ENCODE measurements around the gene ACTL10. TPM values are rescaled to one million over a fixed set of nuclear protein-coding genes. Genes with fewer than 3 reads are reported as not detected.
"Not testable (repeated sequence)": the region's sequence is repeated elsewhere in the genome, so short reads cannot be mapped to it uniquely, and the experiment has no call there.

ACTL10 gene
- total RNA-seq, 1 donor from 2014 or later: not detected

DNA sequence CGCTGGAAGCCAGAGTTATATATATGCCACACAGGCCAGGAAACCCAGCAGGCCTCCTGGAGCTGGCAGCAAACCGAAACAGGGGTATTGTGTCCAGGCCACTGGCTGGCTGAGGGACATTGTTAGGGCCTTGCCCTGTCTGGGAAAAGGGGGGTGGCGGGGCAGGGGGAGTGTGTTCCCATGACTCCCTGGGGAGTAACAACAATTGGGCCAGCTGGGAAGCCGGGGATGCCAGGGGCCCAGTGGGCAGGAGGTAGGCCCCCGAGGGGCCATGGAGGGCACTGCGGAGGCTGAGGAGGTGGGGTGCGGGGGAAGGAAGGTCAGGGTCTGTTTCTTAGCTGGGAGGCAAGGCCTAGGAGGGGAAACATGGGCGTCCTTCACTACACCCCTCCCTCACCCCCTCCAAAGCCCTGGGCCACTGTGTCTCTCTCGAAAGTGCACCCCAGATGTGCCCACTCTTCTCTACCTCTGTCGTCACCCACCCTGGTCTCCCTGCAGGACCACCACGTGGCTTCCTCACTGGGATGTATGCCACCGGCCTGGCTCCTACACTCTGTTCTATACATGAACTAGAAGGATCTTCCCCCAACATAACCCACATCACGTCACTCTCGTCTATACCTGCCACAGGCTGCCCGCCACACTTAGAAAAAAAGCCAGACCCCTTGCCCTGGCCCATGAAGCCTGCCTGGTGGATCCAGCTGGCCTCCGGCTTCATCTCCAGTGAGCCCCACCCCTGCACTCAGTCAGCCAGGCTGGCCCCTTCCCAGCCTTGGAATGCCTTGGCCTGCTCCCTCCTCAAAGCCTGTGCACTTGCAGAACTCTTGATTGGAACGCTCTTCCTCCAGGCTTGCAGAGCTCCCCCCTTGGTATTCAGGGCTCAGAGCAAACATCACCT lies 27.2 kb downstream of the ACTL10 start:
- DNase-seq (ENCODE audit: low read depth): peak; percentile 13

DNA sequence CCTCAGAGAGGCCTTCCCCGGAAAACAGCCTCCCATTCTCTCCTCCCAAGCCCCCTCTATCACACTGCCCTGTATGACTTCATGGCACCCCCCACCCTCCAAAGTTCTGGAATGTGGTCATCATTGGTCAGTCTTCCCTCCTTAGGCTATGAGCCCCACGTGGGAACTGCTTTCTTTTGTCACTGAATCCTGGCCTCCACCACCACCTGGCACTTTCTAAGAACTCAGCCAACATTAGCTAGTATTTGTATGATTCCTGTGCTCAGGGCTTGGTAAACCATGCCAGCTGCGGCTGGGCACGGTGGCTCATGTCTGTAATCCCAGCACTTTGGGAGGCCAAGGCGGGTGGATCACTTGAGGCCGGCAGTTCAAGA lies 27.9 kb downstream of the ACTL10 start:
- peak; percentile 54 for DNase-seq (ENCODE audit: low read depth)

DNA sequence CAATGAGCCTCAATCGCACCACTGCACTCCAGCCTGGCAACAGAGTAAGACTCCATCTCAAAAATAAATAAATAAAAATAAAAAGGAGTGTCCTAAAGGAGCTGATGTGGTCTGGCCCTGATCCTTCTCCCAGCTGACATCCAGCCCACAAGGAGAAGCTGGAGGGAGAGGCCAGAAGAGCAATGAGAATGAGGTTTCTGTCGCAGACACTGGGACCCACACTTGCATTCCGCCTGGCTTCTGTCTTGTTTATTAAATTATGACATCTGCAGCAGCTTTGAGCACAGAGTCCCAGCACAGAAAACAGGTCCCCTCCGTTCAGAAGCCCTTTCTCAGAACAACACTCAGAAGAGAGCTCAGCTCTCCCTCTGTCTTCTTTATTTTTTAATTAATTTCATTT lies 29.7 kb downstream of the ACTL10 start:
- DNase-seq (ENCODE audit: low read depth): peak; percentile 80

DNA sequence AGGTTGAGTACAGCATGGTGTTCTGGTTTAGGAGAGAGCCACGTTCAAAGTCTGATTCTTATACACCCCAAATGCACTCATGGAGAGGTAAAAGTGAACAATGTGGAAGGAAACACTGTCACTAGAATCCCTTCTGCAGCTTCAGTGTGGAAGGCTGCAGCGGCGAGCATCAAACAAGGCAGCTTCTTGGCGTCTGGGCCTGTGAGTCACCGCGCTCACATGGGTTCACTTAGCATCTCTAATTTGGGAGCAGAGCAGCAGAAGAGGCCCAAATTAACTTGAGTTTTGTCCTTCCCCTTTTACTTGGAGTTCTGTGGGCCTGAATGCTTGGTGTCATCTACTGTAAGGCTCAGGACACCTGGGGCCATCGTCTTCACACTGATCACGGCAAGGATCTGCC lies 30.4 kb downstream of the ACTL10 start:
- peak; percentile 71 for DNase-seq (ENCODE audit: low read depth)

DNA sequence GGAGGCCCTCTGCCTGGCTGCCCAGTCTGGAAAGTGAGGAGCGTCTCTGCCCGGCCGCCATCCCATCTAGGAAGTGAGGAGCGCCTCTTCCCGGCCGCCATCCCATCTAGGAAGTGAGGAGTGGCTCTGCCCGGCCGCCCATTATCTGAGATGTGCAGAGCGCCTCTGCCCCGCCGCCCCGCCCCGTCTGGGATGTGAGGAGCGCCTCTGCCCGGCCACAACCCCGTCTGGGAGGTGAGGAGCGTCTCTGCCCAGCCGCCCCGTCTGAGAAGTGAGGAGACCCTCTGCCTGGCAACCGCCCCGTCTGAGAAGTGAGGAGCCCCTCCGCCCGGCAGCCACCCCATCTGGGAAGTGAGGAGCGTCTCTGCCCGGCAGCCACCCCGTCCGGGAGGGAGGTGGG lies 32.2 kb downstream of the ACTL10 start:
- DNase-seq (ENCODE audit: low read depth): not testable (repeated sequence)

DNA sequence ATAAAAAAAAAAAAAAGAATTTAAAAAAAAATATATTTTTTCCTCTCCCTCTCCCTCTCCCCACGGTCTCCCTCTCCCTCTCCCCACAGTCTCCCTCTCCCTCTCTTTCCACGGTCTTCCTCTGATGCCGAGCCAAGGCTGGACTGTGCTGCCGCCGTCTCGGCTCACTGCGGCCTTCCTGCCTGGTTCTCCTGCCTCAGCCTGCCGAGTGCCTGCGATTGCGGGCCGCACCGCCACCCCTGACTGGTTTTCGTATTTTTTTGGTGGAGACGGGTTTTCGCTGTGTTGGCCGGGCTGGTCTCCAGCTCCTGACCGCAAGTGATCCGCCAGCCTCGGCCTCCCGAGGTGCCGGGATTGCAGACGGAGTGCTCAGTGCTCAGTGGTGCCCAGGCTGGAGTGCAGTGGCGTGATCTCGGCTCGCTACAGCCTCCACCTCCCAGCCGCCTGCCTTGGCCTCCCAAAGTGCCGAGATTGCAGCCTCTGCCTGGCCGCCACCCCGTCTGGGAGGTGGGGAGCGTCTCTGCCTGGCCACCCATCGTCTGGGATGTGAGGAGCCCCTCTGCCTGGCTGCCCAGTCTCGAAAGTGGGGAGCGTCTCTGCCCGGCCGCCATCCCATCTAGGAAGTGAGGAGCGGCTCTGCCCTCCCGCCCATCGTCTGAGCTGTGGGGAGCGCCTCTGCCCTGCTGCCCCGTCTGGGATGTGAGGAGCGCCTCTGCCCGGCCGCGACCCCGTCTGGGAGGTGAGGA lies 34.1 kb downstream of the ACTL10 start:
- DNase-seq (ENCODE audit: low read depth): not testable (repeated sequence)

DNA sequence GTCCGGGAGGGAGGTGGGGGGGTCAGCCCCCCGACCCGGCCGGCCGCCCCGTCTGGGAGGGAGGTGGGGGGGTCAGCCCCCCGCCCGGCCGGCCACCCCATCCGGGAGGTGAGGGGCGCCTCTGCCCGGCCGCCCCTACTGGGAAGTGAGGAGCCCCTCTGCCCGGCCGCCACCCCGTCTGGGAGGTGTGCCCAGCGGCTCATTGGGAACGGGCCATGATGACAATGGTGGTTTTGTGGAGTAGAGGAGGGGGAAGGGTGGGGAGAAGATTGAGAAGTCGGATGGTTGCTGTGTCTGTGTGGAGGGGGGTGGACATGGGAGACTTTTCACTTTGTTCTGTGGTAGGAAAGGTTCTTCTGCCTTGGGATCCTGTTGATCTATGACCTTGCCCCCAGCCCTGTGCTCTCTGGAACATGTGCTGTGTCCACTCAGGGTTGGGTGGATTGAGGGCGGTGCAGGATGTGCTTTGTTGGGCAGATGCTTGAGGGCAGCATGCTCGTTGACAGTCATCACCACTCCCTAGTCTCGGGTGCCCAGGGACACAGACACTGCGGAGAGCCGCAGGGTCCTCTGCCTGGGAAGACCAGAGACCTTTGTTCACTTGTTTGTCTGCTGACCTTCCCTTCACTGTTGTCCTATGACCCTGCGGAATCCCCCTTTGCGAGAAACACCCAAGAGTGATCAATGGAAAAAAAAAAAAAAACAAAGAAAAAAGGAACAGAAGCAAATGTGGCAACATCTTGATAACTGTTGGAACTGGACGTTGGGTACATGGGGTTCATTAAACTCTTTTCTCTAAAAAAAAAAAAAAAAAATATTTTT lies 35.1 kb downstream of the ACTL10 start:
- peak; percentile 9 for DNase-seq (ENCODE audit: low read depth)

DNA sequence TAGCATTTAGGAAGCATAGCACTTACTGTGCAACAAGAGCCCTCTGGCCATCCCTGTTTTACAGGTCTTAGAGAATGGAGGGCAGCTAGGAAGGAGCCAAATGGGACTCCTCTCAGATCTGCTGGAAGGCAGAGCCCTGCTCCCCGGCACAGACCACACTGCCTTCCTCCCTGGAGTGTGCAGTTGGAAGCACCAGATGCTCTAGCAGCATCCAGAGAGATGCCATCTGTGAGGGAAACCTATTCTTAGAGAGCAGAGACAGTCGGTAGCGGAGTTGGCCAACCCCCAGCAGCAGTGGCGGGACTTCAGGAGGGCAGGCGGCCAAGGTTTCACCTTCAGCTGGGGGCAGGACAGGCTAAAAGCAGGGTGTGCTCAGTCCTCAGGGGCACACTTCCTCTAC lies 36.1 kb downstream of the ACTL10 start:
- DNase-seq (ENCODE audit: low read depth): peak; percentile 83

DNA sequence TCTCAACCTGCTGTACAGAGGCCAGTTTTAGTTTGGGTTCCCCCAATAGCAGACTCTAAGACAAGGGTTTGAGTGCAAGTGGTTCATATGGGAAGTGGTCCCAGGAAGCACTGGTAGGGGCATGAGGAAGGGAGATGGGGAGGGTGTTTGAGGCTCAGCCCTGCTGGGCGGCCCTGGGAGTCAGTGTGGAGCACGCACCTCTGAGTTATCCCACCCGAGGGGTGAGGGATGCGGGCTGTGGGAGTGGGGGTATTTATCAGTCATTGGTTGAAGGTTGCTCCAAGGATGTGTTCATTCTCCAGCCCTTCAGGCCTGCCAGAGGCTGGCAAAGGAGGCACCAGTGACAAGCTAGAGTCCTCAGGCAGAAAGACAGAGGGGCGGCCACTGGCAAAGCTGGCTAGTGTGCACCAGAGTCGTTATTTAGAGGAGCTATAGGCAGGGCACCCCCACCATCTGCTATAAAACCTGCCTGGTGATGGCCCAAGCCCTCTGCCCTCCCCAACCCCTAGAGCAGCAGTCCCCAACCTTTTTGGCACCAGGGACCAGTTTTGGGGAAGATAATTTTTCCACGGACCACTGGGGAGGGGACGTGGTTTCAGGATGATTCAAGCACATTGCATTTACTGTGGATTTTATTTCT lies 36.9 kb downstream of the ACTL10 start:
- no peak for DNase-seq (ENCODE audit: low read depth)

DNA sequence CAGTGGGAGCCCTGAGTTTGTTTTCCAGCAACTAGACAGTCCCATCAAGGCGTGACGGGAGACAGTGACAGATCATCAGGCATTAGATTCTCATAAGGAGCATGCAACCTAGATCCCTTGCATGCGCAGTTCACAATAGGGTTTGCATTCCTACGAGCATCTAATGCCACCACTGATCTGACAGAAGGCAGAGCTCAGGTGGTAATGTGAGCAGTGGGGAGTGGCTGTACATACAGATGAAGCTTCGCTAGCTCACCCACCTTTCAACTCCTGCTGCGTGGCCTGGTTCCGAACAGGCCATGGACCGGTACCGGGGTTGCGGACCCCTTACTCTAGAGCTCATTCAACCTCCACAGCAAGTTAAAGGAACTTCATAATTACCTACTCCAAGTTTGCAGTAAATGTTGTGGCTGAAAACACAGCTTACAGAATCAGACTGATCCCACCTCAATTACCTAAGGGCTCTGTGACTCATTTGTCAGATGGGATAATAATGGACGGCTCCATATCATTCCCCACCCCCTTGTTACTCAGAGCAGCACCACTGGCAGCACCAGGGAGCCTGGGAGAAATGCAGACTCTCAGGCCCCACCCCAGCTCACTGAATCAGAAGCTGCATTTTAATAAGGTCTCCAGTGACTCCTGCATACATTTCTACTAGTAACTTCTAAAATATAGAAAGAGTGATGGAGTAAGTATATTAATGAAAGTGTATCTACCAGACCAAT lies 37.6 kb downstream of the ACTL10 start:
- no peak for DNase-seq (ENCODE audit: low read depth)

DNA sequence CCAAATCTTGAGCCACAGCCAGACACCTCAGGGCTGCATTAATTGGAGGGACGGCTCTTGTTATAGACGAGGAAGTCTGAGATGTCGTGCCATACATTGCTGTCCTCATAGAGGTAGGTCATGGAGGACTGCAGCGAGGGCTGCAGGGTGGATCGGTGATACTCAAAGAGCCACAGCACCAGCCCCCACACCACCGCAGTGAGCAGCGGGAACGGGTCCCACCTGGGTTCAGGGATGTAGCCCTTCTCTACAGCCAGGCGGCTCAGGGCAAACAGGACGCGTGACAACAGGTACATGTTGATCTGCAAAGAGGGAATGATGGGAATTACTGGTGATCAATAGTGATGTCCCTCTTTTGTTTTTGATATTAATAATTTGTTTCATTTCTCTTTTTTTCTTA lies 40.9 kb downstream of the ACTL10 start:
- no peak for DNase-seq (ENCODE audit: low read depth)

DNA sequence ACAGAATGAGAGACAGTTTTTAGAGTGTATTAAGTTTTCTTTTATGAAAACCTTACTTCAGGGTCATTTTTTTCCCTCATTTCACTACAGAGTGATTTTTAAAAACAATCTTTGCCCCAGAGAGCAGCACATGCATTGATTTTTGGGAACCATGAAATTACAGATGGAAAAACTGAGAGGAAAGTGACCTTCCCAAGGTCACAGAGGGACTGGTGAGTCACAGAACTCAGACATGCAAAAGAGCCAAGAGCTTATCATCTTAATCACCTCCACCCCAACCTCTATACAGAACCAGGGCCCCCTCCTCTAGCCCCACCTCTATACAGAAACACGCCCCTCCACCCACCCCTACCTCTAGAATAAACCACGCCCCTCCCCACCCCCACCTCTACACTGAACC lies 42.7 kb downstream of the ACTL10 start:
- no peak for DNase-seq (ENCODE audit: low read depth)

DNA sequence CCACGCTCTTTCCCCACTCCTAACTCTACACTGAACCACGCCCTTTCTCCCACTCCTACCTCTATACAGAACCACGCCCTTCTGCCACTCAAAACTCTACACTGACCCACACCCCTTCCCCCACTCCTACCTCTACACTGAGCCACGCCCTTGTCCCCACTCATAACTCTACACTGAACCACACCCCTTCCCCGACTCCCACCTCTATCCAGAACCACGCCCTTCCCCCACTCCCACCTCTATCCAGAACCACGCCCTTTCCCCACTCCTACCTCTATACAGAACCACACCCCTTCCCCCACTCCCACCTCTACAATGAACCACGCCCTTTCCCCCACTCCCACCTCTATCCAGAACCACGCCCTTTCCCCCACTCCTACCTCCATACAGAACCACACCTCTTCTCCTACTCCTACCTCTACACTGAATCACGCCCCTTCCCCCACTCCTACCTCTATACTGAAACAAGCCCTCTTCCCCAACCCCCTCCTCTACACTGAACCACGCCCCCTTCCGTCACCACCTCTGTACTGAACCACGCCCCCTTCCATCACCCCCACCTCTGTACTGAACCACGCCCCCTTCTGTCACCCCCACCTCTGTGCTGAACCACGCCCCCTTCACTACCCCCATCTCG lies 43.3 kb downstream of the ACTL10 start:
- no peak for DNase-seq (ENCODE audit: low read depth)

DNA sequence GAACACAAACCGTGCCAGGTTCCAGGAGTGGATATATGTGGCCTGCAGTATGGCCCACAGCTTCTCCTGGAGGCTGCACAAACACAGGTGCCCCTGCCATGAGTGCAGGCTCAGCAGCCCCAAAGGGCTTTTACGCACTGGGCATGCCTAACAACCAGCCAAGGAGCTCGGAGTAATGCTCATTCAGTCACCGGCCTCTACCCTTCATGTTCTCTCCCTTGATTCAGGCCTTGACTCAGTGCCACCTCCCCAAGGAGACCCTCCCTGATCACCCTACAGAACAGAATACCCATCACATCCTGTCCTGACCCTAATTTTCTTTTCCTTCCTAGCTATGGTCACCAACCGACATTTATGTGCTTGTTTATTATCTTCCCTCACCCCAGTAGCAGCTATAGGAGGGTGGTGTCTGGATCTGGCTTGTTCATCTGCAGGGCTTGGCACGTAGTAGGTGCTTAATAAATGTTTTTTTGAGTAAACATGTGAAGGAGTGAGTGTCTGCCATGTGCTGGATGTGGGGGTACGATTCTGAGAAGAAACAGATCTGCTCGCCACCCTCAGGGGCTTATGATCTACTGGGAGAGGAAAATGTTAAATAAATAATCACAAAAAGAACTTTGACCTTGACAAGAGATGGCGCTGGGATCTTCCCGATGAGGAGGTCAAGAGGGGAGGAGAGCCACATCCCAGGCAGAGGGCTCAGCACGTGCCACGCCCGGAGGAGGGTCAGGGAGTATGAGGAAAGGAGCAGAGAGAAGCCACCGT lies 44.1 kb downstream of the ACTL10 start:
- DNase-seq (ENCODE audit: low read depth): no peak

DNA sequence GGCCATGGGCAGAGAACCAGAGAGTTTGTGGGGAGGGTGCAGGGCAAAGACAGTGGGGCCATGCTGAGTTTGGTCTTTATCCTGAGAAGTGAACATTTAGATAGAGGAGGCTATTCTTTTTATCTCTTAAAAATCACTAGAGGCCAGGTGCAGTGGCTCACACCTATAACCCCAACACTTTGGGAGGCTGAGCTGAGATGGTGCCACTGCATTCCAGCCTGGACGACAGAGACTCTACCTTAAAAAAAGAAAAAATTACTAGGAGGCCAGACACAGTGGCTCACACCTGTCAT lies 44.6 kb downstream of the ACTL10 start:
- DNase-seq (ENCODE audit: low read depth): no peak

DNA sequence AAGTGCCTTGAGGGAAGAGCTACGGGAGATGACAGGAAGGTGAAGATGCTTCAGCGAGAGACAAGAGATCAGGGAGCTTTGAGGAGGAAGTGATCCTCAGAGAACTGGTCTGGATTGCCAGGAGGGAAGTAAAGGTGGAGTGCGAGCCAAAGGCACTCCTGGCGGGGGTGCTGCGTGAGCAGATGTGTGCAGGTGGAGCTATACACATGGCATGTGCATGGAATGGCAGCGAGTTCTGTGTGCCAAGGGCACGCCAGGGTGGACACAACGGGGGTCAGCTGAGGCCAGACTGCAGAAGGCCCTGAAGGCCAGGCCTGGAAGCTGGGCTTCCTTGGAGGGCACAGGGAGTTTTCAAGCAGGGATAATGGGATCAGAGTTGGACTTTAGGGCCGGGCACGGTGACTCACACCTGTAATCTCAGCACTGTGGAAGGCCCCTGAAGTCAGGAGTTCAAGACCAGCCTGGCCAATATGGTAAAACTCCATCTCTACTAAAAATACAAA lies 47.2 kb downstream of the ACTL10 start:
- DNase-seq (ENCODE audit: low read depth): no peak

DNA sequence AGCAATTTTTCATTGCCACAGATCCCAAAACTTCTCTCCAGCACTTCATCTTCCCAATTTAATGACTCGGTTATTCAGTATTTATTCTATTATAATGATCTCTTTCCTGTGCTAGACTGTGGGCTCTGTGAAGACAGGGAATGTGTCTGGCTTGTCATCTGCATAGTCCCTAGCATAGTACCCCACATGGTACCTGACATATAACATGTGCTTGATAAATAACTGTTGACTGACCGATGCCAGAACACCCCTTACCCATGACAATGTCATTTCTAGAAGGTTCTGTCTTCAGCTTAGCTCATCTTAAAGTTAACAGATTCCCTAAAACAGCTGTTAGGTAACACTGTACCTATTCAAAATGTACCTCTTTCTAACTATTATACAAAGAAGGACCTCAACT lies 49.8 kb downstream of the ACTL10 start:
- DNase-seq (ENCODE audit: low read depth): no peak

All from myocyte (in vitro differentiated cells).